HEK293T (cell line): Measurements from ENCODE around the gene SHROOM1.

Source experiments
- CTCF ChIA-PET: fragments of 350-600 bp; formaldehyde crosslinking; extraction: SDS; loops from one replicate; lab custom pipeline; 2021; ENCODE audit warnings: antibody characterized with exemption, inconsistent platforms; lab: Yijun Ruan, JAX
- POLR2A ChIA-PET: fragments of 350-600 bp; formaldehyde crosslinking; extraction: SDS; loops from one replicate; lab custom pipeline; 2020; ENCODE audit warnings: antibody characterized with exemption, inconsistent platforms; lab: Yijun Ruan, JAX
- DNase-seq: peaks from one replicate; pipeline ENCODE4 v3.0.0; 2012; ENCODE audit warnings: mixed read lengths; ENCODE audit errors: extremely low spot score
- ARNT ChIP-seq: fragments of 450-650 bp; IDR thresholded peaks from 2 replicates; pipeline ENCODE4 v1.6.1; 2017; ENCODE audit warnings: mild to moderate bottlenecking
- BHLHE40 ChIP-seq: fragments of 450-650 bp; IDR thresholded peaks from 2 replicates; pipeline ENCODE4 v1.6.1; 2016; ENCODE audit warnings: mild to moderate bottlenecking, moderate library complexity, borderline replicate concordance
- CTBP1 ChIP-seq: fragments of 450-650 bp; IDR thresholded peaks from 2 replicates; pipeline ENCODE4 v1.6.1; 2016; ENCODE audit warnings: borderline replicate concordance
- ELF4 ChIP-seq: fragments of 450-650 bp; IDR thresholded peaks from 2 replicates; pipeline ENCODE4 v1.6.1; 2017; ENCODE audit warnings: antibody characterized with exemption
- FOXA1 ChIP-seq: fragments of 450-650 bp; IDR thresholded peaks from 2 replicates; pipeline ENCODE4 v1.6.1; 2016; ENCODE audit warnings: mild to moderate bottlenecking
- FOXK2 ChIP-seq: fragments of 450-650 bp; IDR thresholded peaks from 2 replicates; pipeline ENCODE4 v1.6.1; 2016; ENCODE audit warnings: mild to moderate bottlenecking
- FOXM1 ChIP-seq: fragments of 450-650 bp; IDR thresholded peaks from 2 replicates; pipeline ENCODE4 v1.6.1; 2017; ENCODE audit warnings: mild to moderate bottlenecking, borderline replicate concordance
- HDGF ChIP-seq: fragments of 450-650 bp; IDR thresholded peaks from 2 replicates; pipeline ENCODE4 v1.6.1; 2017; ENCODE audit warnings: antibody characterized with exemption, borderline replicate concordance
- L3MBTL2 ChIP-seq: fragments of 450-650 bp; conservative IDR thresholded peaks from 2 replicates; pipeline ENCODE4 v1.6.1; 2016; ENCODE audit warnings: mild to moderate bottlenecking
- LEF1 ChIP-seq: fragments of 450-650 bp; IDR thresholded peaks from 2 replicates; pipeline ENCODE4 v1.6.1; 2017; ENCODE audit warnings: mild to moderate bottlenecking, borderline replicate concordance
- NFRKB ChIP-seq: fragments of 450-650 bp; IDR thresholded peaks from 2 replicates; pipeline ENCODE4 v1.6.1; 2016; ENCODE audit warnings: mild to moderate bottlenecking, moderate library complexity
- PKNOX1 ChIP-seq: fragments of 450-650 bp; IDR thresholded peaks from 2 replicates; pipeline ENCODE4 v1.6.1; 2016
- SP1 ChIP-seq: fragments of 450-650 bp; IDR thresholded peaks from 2 replicates; pipeline ENCODE4 v1.6.1; 2017
- SUZ12 ChIP-seq: fragments of 450-650 bp; IDR thresholded peaks from 2 replicates; pipeline ENCODE4 v1.6.1; 2016; ENCODE audit warnings: mild to moderate bottlenecking
- TARDBP ChIP-seq: fragments of 450-650 bp; IDR thresholded peaks from 2 replicates; pipeline ENCODE4 v1.6.1; 2016
- ZNF384 ChIP-seq: fragments of 450-650 bp; IDR thresholded peaks from 2 replicates; pipeline ENCODE4 v1.6.1; 2016

Gene SHROOM1

GRCh38 chr5:132838516-132839282 lies 8.3 kb upstream of the SHROOM1 start:
- CTCF ChIA-PET: interaction anchor here (0.9 kb wide), 1 partner anchor 18 kb away, joined by 3 read pairs; no protein-coding TSS in a partner anchor
- TF ChIP-seq FOXM1 (no peak), FOXA1 (no peak), HDGF (no peak), PKNOX1 (no peak), CTBP1 (no peak), L3MBTL2 (no peak), TARDBP (no peak), LEF1 (no peak), NFRKB (no peak), ELF4 (no peak), FOXK2 (no peak), SUZ12 (no peak)
- POLR2A ChIA-PET: interaction anchor here (0.8 kb wide), 1 partner anchor 28 kb away, joined by 4 read pairs; the partner anchor contains the start of gene UQCRQ

GRCh38 chr5:132837868-132838267 lies 7.4 kb upstream of the SHROOM1 start:
- ChIA-PET CTCF (no interaction called here), POLR2A (no interaction called here)
- TF ChIP-seq PKNOX1 (0 out of 2 replicates have a peak, but pooled peaks have one; percentile 20), ELF4 (no peak), FOXA1 (no peak), L3MBTL2 (no peak), BHLHE40 (no peak)
- no peak for DNase-seq

More at GRCh38 chr5:132838516-132839282, 8.3 kb upstream of the SHROOM1 start:
- no peak for DNase-seq

- TF ChIP-seq CTBP1 (no peak), FOXK2 (no peak), ARNT (no peak), L3MBTL2 (no peak), ZNF384 (no peak), FOXM1 (no peak), PKNOX1 (no peak), ELF4 (no peak), NFRKB (no peak), SP1 (no peak), SUZ12 (no peak), HDGF (no peak), BHLHE40 (no peak), LEF1 (no peak), TARDBP (no peak), FOXA1 (no peak)
- ChIA-PET CTCF (no interaction called here), POLR2A (no interaction called here)
- no peak for DNase-seq
Measured at GRCh38 chr5:132836852-132837251, 6.4 kb upstream of the SHROOM1 start.

- no peak for DNase-seq
- CTCF ChIA-PET: interaction anchor here (2.5 kb wide), 1 partner anchor 14 kb away, joined by 12 read pairs; no protein-coding TSS in a partner anchor
- POLR2A ChIA-PET: interaction anchor here (1.2 to 2.2 kb wide), 3 partner anchors 31 to 218 kb away, joined by 3 to 13 read pairs (median 4); partner anchors contain the start of genes GDF9, HSPA4, KIF3A and UQCRQ
- TF ChIP-seq FOXA1 (no peak), HDGF (no peak), ARNT (no peak), FOXK2 (no peak), BHLHE40 (no peak), ELF4 (no peak), LEF1 (no peak), L3MBTL2 (no peak), ZNF384 (no peak), NFRKB (no peak), SP1 (no peak), PKNOX1 (no peak), TARDBP (no peak), SUZ12 (no peak), CTBP1 (no peak), FOXM1 (no peak)
Measured at GRCh38 chr5:132834057-132834456, 3.6 kb upstream of the SHROOM1 start.

- ChIA-PET CTCF (interaction anchor here (4.5 kb wide), 1 partner anchor 12 kb away, joined by 21 read pairs; no protein-coding TSS in a partner anchor), POLR2A (interaction anchor here (0.8 to 4.2 kb wide), 3 partner anchors 12 to 35 kb away, joined by 3 to 29 read pairs (median 22); partner anchors contain the start of genes GDF9 and UQCRQ)
- TF ChIP-seq TARDBP: no peak
- TF ChIP-seq FOXA1: no peak
- no peak for TF ChIP-seq SP1
- no peak for TF ChIP-seq BHLHE40
- TF ChIP-seq CTBP1: no peak
- no peak for TF ChIP-seq SUZ12
- no peak for DNase-seq
Measured at GRCh38 chr5:132832612-132833011, 2.2 kb upstream of the SHROOM1 start.
